HUES48 (cell line): ENCODE data around the gene GKN2.
"Not testable (repeated sequence)": the region's sequence is repeated elsewhere in the genome, so short reads cannot be mapped to it uniquely, and the experiment has no call there.

ENCODE experiments used
- H3K27ac ChIP-seq: one replicate; pipeline ENCODE4 v1.7.0; 2013; ENCODE audit warnings: low read depth, low read length, inconsistent platforms
- H3K27me3 ChIP-seq: 2 replicates; pipeline ENCODE4 v1.6.1; 2013; ENCODE audit warnings: mild to moderate bottlenecking, low read length; ENCODE audit not compliant: control insufficient read depth, insufficient read depth
- H3K36me3 ChIP-seq: 2 replicates; pipeline ENCODE4 v1.6.1; 2013; ENCODE audit warnings: low read length; ENCODE audit not compliant: control insufficient read depth, insufficient read depth
- H3K4me1 ChIP-seq: 2 replicates; pipeline ENCODE4 v1.6.1; 2013; ENCODE audit warnings: mild to moderate bottlenecking, low read length; ENCODE audit not compliant: control insufficient read depth, insufficient read depth
- H3K4me3 ChIP-seq: 2 replicates; pipeline ENCODE4 v1.5.1; 2013; ENCODE audit warnings: mild to moderate bottlenecking, low read depth, low read length
- H3K9ac ChIP-seq: 2 replicates; pipeline ENCODE4 v1.6.1; 2013; ENCODE audit warnings: mild to moderate bottlenecking, low read depth, low read length, moderate library complexity
- H3K9me3 ChIP-seq: 2 replicates; pipeline ENCODE4 v1.6.1; 2013; ENCODE audit warnings: low read length; ENCODE audit not compliant: control insufficient read depth, insufficient read depth

Gene GKN2

DNA sequence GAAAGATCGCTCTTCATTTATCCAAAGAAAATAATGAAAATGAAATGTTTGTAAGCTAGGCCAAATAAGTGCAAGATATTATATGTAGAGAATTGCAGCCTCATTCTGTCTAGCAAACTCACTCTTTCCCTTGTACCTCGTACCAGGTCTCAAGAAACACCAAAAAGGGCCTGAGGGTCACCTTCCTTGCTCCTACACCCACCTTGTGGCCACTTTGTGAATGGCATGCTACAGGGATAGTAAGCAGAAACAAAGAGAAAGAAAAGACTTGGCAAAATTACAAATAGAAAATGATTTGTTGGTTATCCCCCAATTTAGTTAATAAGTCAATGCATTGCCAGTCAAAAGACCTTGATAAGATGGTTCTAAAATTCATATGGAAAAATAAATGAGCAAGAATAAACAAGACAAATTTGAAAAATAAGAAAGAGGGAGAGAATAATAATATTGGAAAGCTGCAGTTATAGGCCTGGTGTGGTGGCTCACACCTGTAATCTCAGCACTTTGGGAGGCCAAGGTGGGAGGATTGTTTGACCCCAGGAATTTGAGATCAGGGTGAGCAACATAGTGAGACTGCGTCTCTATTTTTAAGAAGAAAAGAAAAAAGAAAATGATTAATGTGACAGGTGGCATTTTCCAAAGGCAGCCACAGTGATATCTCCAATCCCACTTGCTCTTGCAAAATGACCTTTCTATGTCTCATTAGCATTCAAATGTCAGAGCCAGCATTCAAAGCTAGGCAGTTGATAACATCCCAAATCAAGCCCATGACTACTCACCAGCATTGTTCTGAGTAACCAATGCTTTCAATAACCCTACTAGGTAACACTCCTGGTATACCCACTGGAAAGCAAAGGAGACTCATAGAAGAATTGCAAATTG lies 42.7 kb downstream of the GKN2 start:
- Histone ChIP-seq H3K36me3 (no peaks in the 10 kb centered on the region), H3K27me3 (no peaks in the 10 kb centered on the region), H3K4me1 (peaks cover 27% of the 10 kb centered on the region), H3K4me3 (no peak overlapping the region), H3K9ac (no peak overlapping the region), H3K27ac (peak overlapping the region; percentile 12), H3K9me3 (no peaks in the 10 kb centered on the region)

DNA sequence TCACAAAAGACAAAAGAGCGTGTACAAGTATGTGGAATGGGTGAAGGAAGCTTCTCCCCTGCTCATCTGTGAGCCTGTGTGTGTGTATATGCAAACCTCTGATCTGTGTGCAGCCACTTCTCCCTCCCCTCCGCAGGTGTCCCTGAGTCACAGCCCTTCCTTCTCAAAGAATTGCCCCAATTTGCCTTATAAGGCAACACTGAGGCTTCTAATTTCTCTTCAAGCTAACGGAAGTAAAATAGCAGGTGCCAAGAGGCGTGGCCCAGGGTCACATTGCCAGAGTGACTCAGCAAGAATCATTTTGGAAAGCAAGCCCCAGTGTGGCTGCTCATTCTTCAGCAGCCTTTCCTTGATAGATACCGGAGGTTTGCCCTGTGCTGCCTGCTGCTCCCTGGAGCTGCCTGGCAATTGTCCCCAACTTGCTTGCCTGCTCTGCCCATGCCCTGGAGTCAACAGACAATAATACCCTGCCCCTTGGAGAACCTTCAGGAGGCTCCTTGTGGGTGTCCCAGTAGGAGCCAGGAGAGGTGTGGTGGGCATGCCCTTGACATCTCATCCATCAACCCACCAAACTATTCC lies 44.2 kb downstream of the GKN2 start:
- Histone ChIP-seq H3K4me1 (peaks cover 27% of the 10 kb centered on the region), H3K36me3 (no peaks in the 10 kb centered on the region), H3K27ac (peak overlapping the region; percentile 86), H3K27me3 (no peaks in the 10 kb centered on the region), H3K9ac (no peak overlapping the region), H3K4me3 (no peak overlapping the region), H3K9me3 (no peaks in the 10 kb centered on the region)

DNA sequence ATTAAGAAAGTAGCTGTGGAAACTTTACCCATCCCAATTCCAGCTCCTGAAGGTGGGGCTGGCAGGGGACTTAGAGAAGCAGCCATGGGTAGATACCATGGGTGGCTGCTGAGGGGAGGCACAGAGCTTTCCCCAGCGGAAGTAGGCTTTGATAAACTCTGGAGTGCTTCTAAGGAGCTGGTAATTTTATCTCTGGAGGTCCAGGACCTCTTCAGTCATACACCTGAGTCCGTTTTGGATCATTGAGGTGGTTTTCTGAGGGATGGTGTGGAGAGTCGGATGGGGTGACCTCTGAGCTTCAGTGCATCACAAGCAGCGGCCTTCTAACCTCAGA lies 44.8 kb downstream of the GKN2 start:
- Histone ChIP-seq H3K27ac (peak overlapping the region; percentile 75), H3K36me3 (no peaks in the 10 kb centered on the region), H3K9me3 (no peaks in the 10 kb centered on the region), H3K27me3 (no peaks in the 10 kb centered on the region), H3K4me1 (peaks cover 27% of the 10 kb centered on the region), H3K9ac (no peak overlapping the region), H3K4me3 (no peak overlapping the region)

DNA sequence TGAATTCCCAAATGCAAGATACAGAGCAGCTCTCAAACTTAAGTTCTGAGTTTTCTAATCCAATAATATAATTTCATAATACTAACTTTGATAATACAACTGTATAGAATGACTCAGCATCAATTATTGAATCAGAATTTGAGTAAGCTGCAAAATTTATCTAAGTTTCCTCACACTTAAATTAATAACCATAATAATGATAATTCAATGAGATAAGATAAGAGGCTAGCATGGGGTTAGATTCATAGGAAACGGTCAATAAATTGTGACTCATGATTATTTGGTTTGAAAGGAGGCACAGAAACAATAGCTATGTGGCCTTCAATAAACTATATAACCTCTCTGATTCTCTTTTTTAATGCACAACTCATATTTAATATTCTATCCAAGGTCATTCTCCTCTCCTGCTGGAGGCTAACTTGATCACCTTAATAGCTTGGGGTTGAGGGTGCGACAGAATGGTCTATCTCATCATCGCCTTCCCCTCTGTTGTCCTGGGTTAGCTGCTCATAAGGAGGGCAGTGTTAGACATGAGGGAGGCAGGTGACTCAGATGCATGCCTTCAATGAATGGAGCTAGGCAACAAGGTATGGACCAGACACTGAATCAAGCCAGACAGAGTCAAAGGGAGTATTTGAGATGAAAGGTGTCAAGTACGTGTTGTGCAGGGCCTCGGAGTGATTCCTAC lies 45.3 kb downstream of the GKN2 start:
- no peaks in the 10 kb centered on the region for H3K27me3 ChIP-seq
- H3K9me3 ChIP-seq, result no peaks in the 10 kb centered on the region
- H3K4me1 ChIP-seq, result peaks cover 27% of the 10 kb centered on the region
- no peak overlapping the region for H3K9ac ChIP-seq
- H3K27ac ChIP-seq, result peak overlapping the region; percentile 75
- no peak overlapping the region for H3K4me3 ChIP-seq
- H3K36me3 ChIP-seq, result no peaks in the 10 kb centered on the region

DNA sequence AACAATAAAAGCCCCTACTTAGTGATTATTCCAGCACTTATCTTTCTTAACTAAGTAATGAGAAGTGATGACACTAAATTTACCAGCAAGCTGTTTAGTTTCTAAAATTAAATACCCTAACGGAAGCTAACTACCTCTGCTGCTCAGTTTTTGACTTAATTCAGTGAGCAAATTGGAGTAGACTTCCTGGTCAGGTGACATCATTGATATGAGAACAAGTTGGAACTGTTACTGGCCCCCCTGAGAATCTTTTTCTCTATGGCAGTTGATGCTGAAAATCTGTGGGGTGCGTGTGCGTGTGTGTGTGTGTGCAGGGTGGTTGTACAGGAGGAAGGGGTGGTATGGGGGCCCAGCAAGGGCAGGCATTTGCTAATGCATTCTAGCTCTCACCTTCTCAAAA lies 46.0 kb downstream of the GKN2 start:
- H3K9ac ChIP-seq, result no peak overlapping the region
- H3K4me3 ChIP-seq, result no peak overlapping the region
- no peak overlapping the region for H3K27ac ChIP-seq
- H3K9me3 ChIP-seq, result 0 out of 2 replicates have a peak, but pooled peaks cover under 1% of the 10 kb centered on the region
- no peaks in the 10 kb centered on the region for H3K27me3 ChIP-seq
- H3K36me3 ChIP-seq, result no peaks in the 10 kb centered on the region
- H3K4me1 ChIP-seq, result peaks cover 25% of the 10 kb centered on the region

DNA sequence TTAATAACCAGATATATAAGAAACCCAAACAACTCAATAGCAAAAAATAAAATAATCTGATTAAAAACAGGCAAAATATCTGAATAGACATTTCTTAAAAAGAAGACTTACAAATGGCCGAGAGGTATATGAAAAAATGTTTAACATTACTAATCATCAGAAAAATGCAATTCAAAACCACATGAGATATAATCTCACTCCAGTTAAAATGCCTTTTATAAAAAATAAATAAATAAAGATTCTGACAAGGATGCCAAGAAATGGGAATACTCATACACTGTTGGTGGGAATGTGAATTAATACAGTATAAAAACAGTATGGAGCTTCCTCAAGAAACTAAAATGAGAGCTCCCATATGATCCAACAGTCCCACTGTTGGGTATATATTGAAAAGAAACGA lies 47.6 kb downstream of the GKN2 start:
- Histone ChIP-seq H3K27me3 (no peaks in the 10 kb centered on the region), H3K27ac (no peak overlapping the region), H3K9ac (no peak overlapping the region), H3K9me3 (0 out of 2 replicates have a peak, but pooled peaks cover 3% of the 10 kb centered on the region), H3K4me1 (peaks cover 10% of the 10 kb centered on the region), H3K4me3 (no peak overlapping the region), H3K36me3 (no peaks in the 10 kb centered on the region)

DNA sequence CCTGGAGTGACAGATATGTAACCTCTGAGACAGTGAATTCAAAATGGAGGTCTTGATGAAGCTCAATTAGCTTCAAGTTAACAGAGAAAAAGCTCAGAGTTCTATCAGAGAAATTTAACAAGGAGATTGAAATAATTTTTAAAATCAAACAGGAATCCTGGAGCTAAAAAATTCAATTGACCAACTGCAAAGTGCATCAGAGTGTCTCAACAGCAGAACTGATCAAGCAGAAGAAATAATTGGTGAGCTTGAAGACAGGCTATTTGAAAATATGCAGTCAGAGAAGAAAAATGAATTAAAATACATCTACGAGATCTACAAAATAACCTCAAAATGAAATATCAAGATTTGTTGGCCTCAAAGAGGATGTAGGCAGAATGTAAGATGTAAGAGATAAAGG lies 51.1 kb downstream of the GKN2 start:
- no peaks in the 10 kb centered on the region for H3K4me1 ChIP-seq
- no peak overlapping the region for H3K4me3 ChIP-seq
- 0 out of 2 replicates have a peak, but pooled peaks cover 3% of the 10 kb centered on the region for H3K9me3 ChIP-seq
- no peaks in the 10 kb centered on the region for H3K27me3 ChIP-seq
- no peak overlapping the region for H3K27ac ChIP-seq
- H3K36me3 ChIP-seq, result no peaks in the 10 kb centered on the region
- H3K9ac ChIP-seq, result no peak overlapping the region

DNA sequence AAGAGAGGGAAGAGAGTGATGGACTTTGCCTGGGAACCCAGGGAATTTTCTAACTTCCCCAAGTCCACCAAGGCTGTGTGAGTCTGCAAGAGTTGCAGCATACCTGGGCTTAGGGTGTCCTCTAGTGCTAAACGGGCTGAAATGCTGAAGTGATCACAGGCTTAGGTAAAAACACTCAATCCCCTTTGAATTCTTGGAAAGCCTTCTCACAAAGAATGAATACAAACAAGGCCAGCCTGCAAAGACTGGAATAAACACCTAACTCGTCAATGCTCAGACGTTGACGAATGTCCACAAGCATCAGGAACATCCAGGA lies 51.5 kb downstream of the GKN2 start:
- Histone ChIP-seq H3K9ac (no peak overlapping the region), H3K36me3 (no peaks in the 10 kb centered on the region), H3K27ac (no peak overlapping the region), H3K4me1 (no peaks in the 10 kb centered on the region), H3K4me3 (no peak overlapping the region), H3K27me3 (no peaks in the 10 kb centered on the region), H3K9me3 (0 out of 2 replicates have a peak, but pooled peaks cover 3% of the 10 kb centered on the region)

DNA sequence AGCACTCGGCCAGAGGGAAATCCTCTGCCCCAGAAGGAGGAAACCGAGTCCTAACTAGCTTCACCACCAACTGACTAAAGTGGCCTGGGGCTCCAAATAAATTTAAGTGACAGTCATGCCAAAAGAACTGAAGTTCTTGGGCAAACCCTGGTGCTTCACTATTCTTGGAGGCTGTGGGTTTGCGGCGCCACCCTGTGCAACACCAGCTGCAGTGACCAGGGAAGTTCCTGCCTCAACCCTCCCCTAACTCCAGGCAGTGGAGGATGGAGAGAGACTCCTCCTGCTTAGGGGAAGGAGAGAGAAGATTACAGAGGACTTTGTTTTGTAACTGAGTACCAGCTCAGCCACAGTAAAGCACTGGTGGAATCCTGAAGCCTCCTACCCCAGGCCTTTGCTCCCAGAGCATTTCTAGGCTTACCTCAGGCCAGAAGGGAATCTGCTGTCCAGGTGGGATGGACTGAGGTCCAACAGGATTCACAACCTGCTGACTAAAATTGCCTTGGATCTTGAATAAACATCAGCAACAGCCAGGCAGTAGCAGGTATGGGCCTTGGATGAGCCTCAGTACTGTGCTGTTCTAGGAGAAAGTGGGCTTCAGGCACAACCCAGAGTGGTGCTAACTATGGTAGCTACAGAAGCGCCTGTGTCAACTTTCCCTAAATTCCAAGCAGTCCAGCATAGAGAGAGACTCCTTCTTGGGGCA lies 52.0 kb downstream of the GKN2 start:
- Histone ChIP-seq H3K27ac (no peak overlapping the region), H3K36me3 (no peaks in the 10 kb centered on the region), H3K4me1 (no peaks in the 10 kb centered on the region), H3K4me3 (no peak overlapping the region), H3K9ac (no peak overlapping the region), H3K27me3 (no peaks in the 10 kb centered on the region), H3K9me3 (0 out of 2 replicates have a peak, but pooled peaks cover 3% of the 10 kb centered on the region)

DNA sequence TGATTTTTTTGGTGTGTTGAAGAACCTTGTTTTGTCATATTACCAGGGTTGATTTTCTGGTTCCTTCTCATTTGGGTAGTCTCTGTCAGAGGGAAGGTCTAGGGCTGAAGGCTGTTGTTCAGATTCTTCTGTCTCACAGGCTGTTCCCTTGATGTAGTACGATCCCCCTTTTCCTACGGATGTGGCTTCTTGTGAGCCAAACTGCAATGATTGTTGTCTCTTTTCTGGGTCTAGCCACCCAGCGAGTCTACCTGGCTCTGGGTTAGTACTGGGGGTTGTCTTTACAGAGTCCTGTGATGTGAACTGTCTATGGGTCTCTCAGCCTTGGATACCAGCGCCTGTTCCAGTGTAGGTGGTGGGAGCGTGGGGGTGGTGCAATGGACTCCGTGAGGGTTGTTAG lies 56.7 kb downstream of the GKN2 start:
- not testable (repeated sequence) for H3K4me3 ChIP-seq, H3K4me1 ChIP-seq, H3K9ac ChIP-seq, H3K9me3 ChIP-seq, H3K27me3 ChIP-seq, H3K27ac ChIP-seq, H3K36me3 ChIP-seq
